ENCODE results near the gene IL5.
"Not testable (repeated sequence)": the region's sequence is repeated elsewhere in the genome, so short reads cannot be mapped to it uniquely, and the experiment has no call there.

Gene IL5

DNA sequence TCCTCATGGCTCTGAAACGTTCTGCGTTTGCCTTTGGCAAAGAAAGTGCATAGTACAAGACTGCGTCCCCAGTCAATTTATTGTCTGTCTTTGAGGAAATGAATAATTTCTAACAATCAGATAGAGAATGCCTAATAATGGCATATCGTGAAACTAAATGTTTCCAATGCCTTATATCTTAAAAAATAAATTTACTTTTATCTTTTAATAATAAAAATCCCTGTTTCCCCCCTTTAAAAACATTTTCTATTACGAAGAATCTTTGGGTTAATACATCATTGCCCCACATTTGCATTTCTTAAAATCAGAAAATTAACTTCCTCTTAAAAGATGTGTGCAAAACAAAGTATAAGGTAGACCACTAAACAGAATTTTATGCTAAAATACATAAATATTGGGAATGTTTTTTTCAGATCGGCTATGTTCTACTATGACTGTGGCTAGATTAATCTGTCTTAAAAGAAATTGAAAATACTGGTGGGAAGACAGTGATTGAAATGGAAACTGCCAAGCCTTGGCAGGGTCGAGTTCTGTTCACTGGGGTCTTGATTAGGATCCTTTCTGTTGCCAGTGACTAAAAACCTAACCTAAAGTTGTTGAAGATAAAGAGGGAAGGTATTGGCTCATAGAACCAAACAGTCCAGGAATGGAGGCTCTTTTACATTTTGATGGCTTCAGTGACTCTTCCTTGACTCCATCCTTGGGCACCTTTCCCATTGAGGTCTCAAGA, at the start of gene IL5:
Gene IL5 (minus strand): TSS at position 51 of the 730 bp plus-strand sequence. CDS start 44 bp downstream, at position 7.
- no peak for DNase-seq

DNA sequence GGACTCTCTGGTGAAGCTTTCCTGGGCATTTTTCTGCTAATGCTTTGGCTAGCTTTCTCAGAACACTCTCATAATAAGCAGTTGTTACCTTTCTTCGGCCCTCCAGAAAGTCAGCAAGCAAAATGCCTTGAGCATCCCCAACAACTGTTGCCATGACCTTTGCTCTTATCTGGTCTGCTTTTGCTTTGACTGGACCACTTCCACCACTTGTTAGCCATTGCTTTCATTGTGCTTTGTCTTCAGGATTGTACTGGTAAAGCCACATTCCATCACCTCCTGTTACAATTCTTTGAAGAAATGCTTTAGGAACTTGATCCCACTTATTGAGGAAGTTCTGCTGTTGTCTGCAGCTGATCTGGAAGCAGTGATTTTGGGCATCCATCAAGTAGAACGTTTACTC, 49.2 kb upstream of the IL5 start:
- DNase-seq = no peak

DNA sequence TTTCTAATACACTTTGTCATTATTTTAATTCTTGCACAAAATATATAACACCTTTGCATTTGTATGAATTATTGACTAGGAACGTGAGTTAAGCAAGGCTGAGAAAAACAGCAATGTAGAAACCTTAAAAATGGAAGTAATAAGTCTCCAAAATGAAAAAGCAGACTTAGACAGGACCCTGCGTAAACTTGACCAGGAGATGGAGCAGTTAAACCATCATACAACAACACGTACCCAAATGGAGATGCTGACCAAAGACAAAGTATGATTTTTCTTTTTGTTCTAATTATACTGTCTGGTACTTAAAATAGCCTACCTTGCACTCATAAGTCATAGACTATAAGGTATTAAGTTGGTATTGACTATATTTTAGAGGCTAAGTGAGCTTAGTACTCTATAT, 47.8 kb upstream of the IL5 start:
- DNase-seq = no peak

DNA sequence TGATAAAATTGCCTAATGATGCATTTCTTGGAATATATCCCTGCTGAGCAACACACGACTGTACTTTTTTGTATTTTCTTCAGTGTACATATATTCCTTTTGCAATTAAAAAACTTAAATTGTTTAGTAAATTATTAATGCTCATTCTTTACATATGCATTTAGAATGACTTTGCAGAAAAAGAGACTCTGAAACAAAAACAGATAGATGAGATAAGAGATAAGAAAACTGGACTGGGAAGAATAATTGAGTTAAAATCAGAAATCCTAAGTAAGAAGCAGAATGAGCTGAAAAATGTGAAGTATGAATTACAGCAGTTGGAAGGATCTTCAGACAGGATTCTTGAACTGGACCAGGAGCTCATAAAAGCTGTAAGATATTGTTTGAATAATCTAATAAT, 46.1 kb upstream of the IL5 start:
- DNase-seq = no peak

DNA sequence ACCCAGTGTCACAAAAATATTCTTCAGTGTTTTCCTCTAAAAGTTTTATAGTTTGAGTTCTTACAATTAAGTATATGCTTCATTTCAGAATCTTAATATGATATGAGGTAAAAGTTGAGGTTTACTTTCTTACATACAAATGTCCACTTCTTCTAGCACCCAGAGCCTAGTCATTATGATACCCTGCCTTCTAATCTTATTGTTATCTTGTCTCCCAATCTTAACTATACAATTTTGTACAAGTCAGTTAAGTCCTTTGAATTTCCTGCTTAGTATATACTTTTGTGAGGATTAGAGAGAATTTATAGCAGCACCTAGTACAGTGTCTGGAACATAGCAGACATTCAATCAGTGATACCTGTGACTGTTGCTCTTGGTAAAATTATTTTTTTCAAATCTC, 42.7 kb upstream of the IL5 start:
- DNase-seq = no peak

DNA sequence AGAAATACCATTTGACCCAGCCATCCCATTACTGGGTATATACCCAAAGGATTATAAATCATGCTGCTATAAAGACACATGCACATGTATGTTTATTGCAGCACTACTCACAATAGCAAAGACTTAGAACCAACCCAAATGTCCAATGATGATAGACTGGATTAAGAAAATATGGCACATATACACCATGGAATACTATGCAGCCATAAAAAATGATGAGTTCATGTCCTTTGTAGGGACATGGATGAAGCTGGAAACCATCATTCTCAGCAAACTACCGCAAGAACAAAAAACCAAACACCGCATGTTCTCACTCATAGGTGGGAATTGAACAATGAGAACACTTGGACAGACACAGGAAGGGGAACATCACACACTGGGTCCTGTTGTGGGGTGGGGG, 41.2 kb upstream of the IL5 start:
- not testable (repeated sequence) for DNase-seq

DNA sequence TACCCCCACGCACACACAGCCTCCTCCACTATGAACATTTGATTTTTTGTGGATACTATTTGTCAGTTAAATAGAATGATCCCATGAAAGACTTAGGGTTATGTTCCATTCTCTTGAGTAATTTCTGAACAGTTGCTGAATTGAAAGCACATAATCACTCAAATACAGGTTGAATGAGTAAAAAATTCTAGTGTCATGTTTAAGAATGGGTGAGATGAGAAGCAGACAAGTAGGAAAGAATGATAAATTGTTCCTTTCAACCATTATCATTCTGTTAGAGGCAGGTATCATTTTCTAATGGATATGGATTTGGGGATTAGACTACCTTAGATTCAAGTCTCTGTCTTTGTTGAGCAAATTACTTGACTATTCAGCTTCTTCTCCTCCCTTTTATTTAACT, 32.8 kb upstream of the IL5 start:
- DNase-seq = no peak

DNA sequence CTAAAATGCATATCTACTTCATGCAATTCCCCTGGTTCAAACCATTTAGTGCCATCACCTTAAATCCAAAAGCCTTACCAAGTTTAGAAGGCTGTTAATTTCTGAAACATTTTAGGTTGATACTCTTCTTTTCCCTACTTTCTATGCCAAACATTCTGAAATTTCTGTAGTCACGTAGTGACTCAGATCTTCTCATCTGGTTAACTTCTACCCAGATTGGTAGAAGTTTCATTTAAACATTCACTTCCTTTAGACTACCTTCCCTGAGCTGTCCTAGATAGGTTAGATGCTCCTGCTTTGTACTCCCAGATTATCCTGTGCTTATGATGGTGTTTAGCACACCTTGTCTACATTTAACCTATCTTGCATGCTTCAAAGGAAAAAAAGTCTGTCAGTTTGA, 23.3 kb upstream of the IL5 start:
- DNase-seq = no peak

DNA sequence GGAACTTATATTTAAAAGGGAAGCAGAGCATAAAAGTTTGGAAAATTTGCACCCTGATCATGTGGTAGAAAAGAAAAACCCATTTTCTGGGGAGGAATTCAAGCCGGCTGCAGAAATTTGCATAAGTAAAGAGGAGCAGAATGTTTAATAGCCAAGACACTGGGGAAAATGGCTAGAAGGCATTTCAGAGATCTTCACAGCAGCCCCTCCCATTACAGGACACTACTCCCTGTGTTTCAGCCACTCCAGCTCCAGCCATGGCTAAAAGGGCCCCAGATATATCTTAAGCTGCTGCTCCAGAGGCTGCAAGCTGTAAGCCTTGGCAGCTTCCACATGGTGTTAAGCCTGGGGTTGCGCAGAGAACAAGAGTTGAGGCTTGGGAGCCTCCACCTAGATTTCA, 21.2 kb upstream of the IL5 start:
- DNase-seq = not testable (repeated sequence)

DNA sequence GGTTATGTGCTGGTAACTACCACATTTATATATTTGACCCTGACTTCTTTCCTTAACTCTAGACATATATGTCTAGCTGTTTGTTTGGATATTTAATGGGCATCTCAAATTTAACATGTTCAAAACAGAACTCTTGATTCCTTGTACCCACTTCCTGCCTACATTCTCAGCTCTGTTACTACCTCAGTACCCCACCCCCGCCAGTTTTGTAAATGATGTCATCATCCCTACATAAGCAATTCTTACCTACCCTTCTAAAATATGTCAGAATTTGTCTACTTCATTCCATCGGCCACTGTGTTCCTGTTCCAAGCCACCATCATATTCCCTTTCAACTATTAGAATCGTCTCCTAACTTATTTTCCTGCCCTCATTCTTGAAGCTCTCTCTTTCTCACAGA, 18.3 kb upstream of the IL5 start:
- no peak for DNase-seq

DNA sequence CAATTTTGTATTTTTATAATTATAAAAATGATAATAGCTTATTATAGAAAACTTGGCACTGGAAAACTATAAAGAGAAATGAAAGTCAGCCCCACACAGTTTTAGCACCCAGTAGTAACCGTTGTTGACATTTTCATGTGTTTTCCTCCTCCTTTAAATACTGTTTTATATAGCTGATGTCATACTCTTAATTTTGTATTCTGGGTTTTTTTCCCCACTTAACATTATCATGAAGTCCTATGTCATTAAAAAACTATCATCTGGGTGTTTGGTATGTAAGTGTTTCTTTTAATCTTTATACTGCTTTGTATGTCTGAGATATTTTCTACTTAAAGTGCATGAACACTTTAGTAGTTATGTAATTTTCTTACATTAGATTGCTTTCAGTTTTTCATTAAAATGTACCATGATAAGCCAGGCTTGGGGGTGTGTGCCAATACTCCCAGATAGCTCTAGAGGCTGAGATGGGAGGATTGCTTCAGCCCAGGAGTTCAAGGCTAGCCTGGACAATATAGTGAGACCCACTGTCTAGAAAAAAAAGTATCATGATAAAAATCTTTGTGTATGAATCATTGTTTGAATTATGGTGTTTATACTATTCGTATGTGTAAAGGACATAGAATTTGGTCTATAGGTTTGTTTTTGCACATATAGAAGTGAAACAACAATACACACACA, 16.2 kb upstream of the IL5 start:
- no peak for DNase-seq

DNA sequence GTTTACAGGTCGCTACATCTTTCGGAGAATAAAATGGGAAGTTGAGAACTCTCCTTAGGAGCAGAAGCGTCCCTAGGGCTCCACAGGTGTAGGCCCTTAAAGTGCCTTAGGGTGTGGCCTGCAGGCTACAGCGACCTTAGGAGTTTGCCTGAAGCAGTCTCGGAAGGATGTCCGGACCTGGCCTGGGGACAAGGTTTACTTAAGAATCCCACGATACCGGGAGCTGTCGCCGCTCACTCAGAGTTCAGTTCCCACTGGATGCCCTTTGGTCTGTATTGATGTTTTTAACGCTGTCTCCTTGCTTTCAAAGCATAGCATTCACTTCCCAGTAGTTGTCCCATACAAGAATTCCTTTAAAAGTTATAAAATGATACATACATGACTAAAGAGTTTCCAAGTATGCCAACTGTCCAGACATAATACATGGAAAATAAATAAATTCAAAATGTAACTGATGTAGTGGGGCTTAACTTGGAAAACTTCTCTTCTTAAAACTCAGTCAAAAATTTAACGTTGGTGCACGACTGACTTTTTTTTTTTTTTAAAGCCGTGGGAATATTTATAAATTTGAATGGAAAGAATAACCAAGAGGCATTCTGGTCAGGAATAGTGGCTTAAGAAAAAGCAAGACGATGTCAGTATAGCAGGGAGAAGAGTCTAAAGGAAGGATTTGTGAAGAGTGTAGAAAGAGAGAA, 14.3 kb upstream of the IL5 start:
- peak; percentile 39 for DNase-seq

DNA sequence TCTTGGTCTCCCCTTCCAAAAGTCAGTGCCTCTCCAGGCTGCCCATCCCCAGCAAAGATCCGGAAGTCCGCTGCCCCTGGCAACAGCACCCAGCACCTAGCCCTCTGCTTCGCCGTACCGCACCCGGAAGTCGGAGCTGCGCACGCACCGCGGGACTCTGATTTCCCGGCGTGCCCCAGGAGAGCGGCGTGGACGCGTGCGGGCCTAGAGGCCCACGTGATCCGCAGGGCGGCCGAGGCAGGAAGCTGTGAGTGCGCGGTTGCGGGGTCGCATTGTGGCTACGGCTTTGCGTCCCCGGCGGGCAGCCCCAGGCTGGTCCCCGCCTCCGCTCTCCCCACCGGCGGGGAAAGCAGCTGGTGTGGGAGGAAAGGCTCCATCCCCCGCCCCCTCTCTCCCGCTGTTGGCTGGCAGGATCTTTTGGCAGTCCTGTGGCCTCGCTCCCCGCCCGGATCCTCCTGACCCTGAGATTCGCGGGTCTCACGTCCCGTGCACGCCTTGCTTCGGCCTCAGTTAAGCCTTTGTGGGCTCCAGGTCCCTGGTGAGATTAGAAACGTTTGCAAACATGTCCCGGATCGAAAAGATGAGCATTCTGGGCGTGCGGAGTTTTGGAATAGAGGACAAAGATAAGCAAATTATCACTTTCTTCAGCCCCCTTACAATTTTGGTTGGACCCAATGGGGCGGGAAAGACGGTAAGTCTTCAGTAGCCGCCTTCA, 13.6 kb upstream of the IL5 start, which contains the start of gene RAD50:
Gene RAD50 (plus strand): TSS at position 215 of the 715 bp plus-strand sequence. CDS start 348 bp downstream, at position 563.
- peak; percentile 91 for DNase-seq

DNA sequence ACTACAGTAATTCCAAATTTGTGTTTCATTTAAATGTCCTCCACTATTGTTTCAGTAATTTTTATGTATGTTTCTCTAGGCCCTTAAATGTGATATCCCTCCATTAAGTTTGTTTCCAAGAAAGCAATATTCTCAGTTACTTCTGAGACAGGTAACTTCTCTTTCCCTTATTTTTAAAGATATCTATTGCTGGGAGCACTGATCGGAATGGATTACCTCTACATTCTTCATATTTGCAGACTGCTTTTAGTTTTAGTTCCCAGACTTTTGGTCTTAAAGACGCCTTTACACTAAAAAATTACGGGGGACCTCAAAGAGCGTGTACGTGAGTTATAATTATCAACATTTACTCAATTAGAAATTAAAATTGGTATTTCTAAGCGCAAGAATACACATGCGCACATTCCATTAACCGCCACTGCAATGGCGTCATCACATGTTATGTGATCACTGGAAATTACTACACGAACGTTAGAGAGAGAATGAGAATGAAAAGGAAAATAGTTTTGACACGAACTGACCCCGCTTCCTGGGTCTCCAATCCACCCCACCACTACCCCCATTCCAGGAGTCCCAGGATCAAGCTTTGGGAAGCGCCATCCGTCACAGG, 12.9 kb upstream of the IL5 start:
- DNase-seq = no peak

DNA sequence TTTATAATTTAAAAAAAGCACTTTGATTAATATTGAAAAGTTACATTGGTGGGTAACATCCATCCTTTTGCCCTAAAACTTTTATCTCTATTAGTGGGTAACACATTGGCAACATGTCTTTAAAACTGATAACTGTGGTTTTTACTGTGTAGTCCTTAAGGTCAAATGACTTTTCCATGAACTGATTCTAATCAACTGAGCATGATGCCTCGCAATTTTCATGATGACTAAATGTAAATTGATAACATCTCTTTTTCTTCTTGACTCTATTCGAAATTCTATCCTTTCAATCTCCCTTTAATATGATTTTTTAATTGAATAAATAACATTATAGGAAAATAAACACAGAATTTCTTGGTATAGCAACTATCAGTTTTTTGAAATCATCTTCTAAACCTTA, 6.3 kb upstream of the IL5 start:
- DNase-seq = no peak

DNA sequence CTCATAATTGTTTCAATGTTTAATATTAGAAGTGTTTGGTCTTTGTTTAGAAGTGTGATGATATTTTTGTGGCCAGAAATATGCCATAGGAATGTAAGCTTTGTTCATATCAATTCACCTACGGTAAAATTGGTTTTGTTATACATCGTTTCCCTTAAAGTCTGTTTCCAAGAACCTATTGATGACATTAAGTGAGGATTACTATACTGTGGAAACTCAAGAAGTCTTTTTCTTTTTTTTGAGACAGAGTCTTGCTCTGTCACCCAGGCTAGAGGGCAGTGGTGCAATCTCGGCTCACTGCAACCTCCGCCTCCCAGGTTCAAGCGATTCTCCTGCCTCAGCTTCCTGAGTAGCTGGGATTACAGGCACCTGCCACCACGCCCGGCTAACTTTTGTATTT, 5.5 kb upstream of the IL5 start:
- not testable (repeated sequence) for DNase-seq

DNA sequence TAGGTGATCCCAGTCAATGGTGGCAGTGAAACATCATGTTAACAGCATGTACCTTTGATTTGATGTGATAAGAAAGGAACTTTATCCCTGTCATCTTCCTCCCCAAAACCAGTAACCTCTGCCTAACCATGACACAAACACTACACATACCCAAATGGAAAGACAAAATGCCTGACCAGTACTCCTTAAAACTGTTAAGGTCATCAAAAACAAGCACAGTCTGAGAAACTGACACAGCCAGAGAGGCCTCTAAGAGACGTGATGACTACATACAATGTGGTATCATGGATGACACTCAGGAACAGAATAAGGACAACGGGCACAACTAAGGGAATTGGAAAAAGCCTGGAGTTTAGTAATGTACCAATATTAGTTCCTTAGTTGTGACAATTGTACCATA, 3.9 kb upstream of the IL5 start:
- no peak for DNase-seq

DNA sequence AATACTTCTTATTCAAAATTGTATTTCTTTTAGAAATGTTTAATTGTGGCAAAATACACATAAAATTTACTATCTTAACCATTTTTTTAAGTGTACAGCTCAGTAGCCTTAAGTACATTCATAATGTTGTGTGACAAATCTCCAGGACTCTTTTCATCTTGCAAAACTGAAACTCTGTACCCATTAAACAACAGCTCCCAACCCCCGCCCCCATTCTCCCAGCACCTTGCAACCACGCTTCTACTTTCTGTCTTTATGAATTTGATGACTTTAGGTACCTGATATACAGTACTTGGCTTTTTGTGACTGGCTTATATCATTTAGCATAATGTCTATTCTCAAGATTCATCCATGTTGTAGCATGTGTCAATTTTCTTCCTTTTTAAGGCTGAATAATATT, 2.8 kb upstream of the IL5 start:
- DNase-seq = no peak

DNA sequence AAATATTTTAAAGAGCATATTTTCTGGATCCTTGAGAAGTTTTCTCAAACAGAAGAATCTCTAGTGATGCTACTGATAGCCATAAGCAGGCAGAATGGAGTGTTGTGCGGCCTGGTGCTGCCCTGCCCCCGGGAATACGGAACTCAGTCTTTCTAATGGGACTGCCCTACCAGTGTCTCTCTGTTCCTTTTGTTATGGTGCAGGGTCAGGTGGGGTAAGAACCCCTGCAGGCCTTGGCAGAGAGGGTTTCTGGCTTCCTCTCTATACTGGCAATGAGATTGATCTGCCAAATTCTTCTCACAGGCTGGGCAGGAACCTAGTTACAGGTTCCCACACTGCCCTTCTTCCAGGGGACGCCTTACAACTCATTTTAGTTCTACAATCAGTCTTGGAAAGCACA, 2.6 kb downstream of the IL5 start:
- no peak for DNase-seq

DNA sequence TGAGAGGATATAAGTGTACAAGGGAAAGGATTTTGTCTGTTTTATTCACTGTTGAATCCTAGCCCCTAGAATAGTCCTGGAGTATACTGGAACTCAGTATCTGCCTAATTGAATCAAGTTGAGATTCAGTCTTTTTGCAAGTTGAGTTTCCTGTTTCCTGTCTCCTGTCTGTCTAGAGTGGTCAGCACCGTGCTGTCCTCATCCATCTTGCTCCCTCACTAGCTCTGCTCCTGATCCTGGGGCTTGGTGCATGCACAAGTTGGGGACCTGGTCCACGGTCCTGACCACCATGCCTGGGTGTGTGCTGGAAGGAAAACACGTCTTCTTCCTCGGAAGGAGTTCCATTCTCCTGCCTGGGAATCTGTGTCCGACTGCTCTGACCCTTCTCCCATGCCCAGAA, 3.2 kb downstream of the IL5 start:
- DNase-seq = no peak

DNA sequence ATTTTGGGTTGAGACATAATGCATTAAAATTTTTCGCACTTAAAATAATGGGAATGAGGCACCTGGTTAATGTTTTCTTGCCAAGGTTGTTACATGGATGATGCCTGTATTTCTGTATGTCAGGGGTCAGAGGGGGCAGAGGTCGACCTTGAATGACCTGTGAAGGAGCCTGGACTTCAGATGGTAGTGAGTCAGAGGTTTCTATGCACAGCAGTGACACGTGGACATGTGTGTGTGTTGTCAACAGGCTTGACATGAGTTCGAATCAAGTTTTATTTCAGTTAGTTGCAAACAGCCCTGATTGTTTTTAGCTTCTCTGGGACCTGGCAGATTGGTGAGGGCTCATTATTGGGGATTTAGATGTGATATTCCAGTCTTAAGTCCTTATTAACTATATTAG, 3.6 kb downstream of the IL5 start:
- DNase-seq = no peak

DNA sequence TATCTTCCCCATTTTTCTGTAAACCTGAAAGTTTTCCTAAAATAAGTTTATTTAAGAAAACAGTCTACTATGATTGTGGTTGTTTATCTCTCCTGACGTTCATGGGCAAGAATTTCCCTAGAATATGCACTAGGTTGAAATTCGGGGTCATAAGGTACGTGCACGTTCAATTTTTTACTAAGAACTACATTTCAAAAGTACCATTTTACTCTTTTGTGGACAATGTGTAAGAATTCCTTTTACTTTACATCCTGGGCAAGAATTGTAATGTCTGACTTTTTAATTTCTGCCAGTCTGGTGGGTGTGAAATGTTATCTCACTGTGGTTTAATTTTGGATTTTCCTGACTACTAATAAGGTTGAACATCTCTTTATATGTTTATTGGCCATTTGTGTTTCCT, 12.4 kb downstream of the IL5 start:
- DNase-seq = no peak

Data from left hindlimb (tissue), 1 donor.